HepG2 (cell line): Measurements from ENCODE around the gene VPS4A. TPM values are rescaled to one million over a fixed set of nuclear protein-coding genes. Genes with fewer than 3 reads are reported as not detected.

Experiments used
- ATAC-seq: fragments of 200-7000 bp; cut with Tn5 transposase; 3 replicates; pipeline ENCODE4 v1.9.1; 2020; ENCODE audit warnings: mild to moderate bottlenecking, moderate library complexity
- BruUV-seq: library from RNA; stranded (reverse); fragments of 400-500 nt; replicated peaks from 2 replicates; lab custom pipeline; 2021; lab: Mats Ljungman, UMichigan
- CTCF ChIA-PET: fragments of 300-600 bp; formaldehyde crosslinking; extraction: SDS; loops from one replicate; lab custom pipeline; 2021; ENCODE audit warnings: low total read pairs, inconsistent platforms, low intra/inter-chr PET ratio; lab: Yijun Ruan, JAX
- POLR2A ChIA-PET: fragments of 350-600 bp; sonication (Branson Sonifier 250); formaldehyde crosslinking; loops from one replicate; lab custom pipeline; 2020; ENCODE audit warnings: antibody characterized with exemption, inconsistent platforms; lab: Yijun Ruan, JAX
- DNase-seq: peaks from one replicate; pipeline ENCODE4 v3.0.0-alpha.2; 2015; ENCODE audit warnings: low spot score
- FAIRE-seq: peaks from 3 replicates; lab custom pipeline; 2011; peaks lifted over from hg19 to GRCh38; lab: Jason Lieb, UNC
- H2AFZ ChIP-seq: one replicate; pipeline ENCODE4 v1.6.1; 2011; ENCODE audit warnings: low read length, inconsistent platforms
- H3K27ac ChIP-seq: fragments of 300-600 bp; 3 replicates; pipeline ENCODE4 v1.8.0; 2011; ENCODE audit warnings: mixed run types, mild to moderate bottlenecking, mixed read lengths, low read length, inconsistent platforms; ENCODE audit not compliant: insufficient read depth; ENCODE audit errors: extremely low read length
- H3K27me3 ChIP-seq, 2 experiments: fragments of 200-600 bp in 1 of 2; 2 replicates in 1 of 2; 3 replicates in 1 of 2; pipeline versions ENCODE4 v1.6.0 to v1.8.0; 2011; ENCODE audit warnings: low read length in 2 of 2, mild to moderate bottlenecking in 2 of 2, moderate library complexity in 2 of 2, inconsistent platforms in 1 of 2; ENCODE audit not compliant: insufficient read depth in 2 of 2, control insufficient read depth in 1 of 2
- H3K36me3 ChIP-seq, 2 experiments: fragments of 200-600 bp in 1 of 2; replicated peaks in 1 of 2; 2 replicates in 1 of 2; 3 replicates in 1 of 2; pipeline versions ENCODE4 v1.5.1 to v1.8.0; 2011; ENCODE audit warnings: low read length in 2 of 2, inconsistent platforms in 1 of 2; ENCODE audit not compliant: insufficient read depth in 2 of 2, control insufficient read depth in 1 of 2
- H3K4me1 ChIP-seq: 2 replicates; pipeline ENCODE4 v1.5.1; 2012; ENCODE audit warnings: low read length, inconsistent platforms; ENCODE audit not compliant: insufficient read depth
- H3K4me2 ChIP-seq: 2 replicates; pipeline ENCODE4 v1.6.0; 2011; ENCODE audit warnings: low read depth, low read length, inconsistent platforms
- H3K4me3 ChIP-seq, 3 experiments: fragments of 200-600 bp in 1 of 3; sonication (generic), shearing (Covaris generic) in 1 of 3; replicated peaks in 1 of 3; 2 replicates each; pipeline ENCODE4 v1.5.1; 2011 to 2016; ENCODE audit warnings: low read length in 3 of 3, inconsistent platforms in 2 of 3, low read depth in 2 of 3, mild to moderate bottlenecking in 2 of 3, control low read depth in 1 of 3, mixed read lengths in 1 of 3; ENCODE audit not compliant: insufficient read depth in 1 of 3
- H3K79me2 ChIP-seq: one replicate; pipeline ENCODE4 v1.6.1; 2011; ENCODE audit warnings: low read length, inconsistent platforms; ENCODE audit not compliant: insufficient read depth
- H3K9ac ChIP-seq: 2 replicates; pipeline ENCODE4 v1.6.0; 2011; ENCODE audit warnings: mild to moderate bottlenecking, low read depth, low read length, inconsistent platforms; ENCODE audit not compliant: insufficient read depth
- H3K9me3 ChIP-seq: 2 replicates; pipeline ENCODE4 v1.5.1; 2012; ENCODE audit warnings: mild to moderate bottlenecking, low read length
- H4K20me1 ChIP-seq: 2 replicates; pipeline ENCODE4 v1.6.0; 2011; ENCODE audit warnings: inconsistent platforms, mild to moderate bottlenecking, low read length, moderate library complexity; ENCODE audit not compliant: insufficient read depth
- ADNP ChIP-seq: sonication (generic); formaldehyde crosslinking; IDR thresholded peaks from 2 replicates; pipeline ENCODE4 v1.4.0; 2020; ENCODE audit warnings: missing genetic modification reagents
- BRF2 ChIP-seq: sonication (generic); formaldehyde crosslinking; IDR thresholded peaks from 2 replicates; pipeline ENCODE4 v1.8.1; 2022; ENCODE audit warnings: mild to moderate bottlenecking, missing genetic modification reagents
- HNRNPK ChIP-seq: fragments of 200-400 bp; formaldehyde crosslinking; IDR thresholded peaks from 2 replicates; pipeline ENCODE4 v1.6.1; 2018; ENCODE audit warnings: low read length, low read depth, moderate library complexity, mild to moderate bottlenecking; ENCODE audit not compliant: poor library complexity, severe bottlenecking
- PHF21A ChIP-seq: sonication (generic); formaldehyde crosslinking; IDR thresholded peaks from 2 replicates; pipeline ENCODE4 v1.5.0; 2020; ENCODE audit warnings: mild to moderate bottlenecking, missing genetic modification reagents
- SOX6 ChIP-seq, 2 experiments: fragments of 450-650 bp in 1 of 2; sonication (generic) in 1 of 2; formaldehyde crosslinking in 1 of 2; IDR thresholded peaks; 2 replicates each; pipeline versions ENCODE4 v1.4.0 to v1.6.1; 2017 to 2020; ENCODE audit warnings: antibody characterized with exemption in 1 of 2, mild to moderate bottlenecking in 1 of 2, missing genetic modification reagents in 1 of 2
- THAP8 ChIP-seq: sonication (generic); formaldehyde crosslinking; IDR thresholded peaks from 2 replicates; pipeline ENCODE4 v1.5.1; 2020; ENCODE audit warnings: missing genetic modification reagents, mild to moderate bottlenecking, borderline replicate concordance
- ZNF510 ChIP-seq: sonication (generic); formaldehyde crosslinking; IDR thresholded peaks from 2 replicates; pipeline ENCODE4 v1.4.0; 2020; ENCODE audit warnings: low read depth, mild to moderate bottlenecking, missing genetic modification reagents
- WGBS: methylation state at CpG from one replicate; pipeline ENCODE4 v1.1.6; 2017; ENCODE audit warnings: low lambda C conversion rate; 5-methylcytosine and 5-hydroxymethylcytosine counted together
- in situ Hi-C: cut with HindIII; loops from 2 replicates; pipeline ENCODE4 v1.10.0; 2017; ENCODE audit warnings: low pct_unique_long_range_greater_than_20kb; ENCODE audit not compliant: extremely low pct_ligation_motif_present
- intact Hi-C: fragments of 100-400 bp; cut with micrococcal nuclease; formaldehyde crosslinking; loops from one replicate; pipeline ENCODE4 v1.10.0; 2022; ENCODE audit not compliant: unreplicated experiment
- polyA plus RNA-seq, 8 experiments: library from polyadenylated mRNA; depleted of rRNA in 3 of 8; stranded (reverse) in 7 of 8; unstranded in 1 of 8; fragments of >200 nt; fragmentation: Illumina TruSeq in 4 of 8; extraction: Trizol in 4 of 8; gene quantifications; 2 replicates each; pipeline versions ENCODE4 v1.2.1 to v1.2.3, GENCODE V29; 2011 to 2016; ENCODE audit warnings: low read depth in 4 of 8, missing spikeins in 1 of 8, mixed read lengths in 1 of 8; ENCODE audit not compliant: insufficient read depth in 1 of 8
- total RNA-seq, 5 experiments: library from RNA; depleted of rRNA; stranded (reverse); fragments of >200 nt; fragmentation: Illumina TruSeq; extraction: Trizol; gene quantifications; 2 replicates each; pipeline ENCODE4 v1.2.3, GENCODE V29; 2016; ENCODE audit warnings: low read depth in 1 of 5
- TF ChIP-seq, protein P1 (sequence below), 2 experiments: IDR thresholded peaks; 2 replicates each; pipeline ENCODE4 v1.6.1; 2011 to 2012; ENCODE audit warnings: low read length in 2 of 2, borderline replicate concordance in 1 of 2, low read depth in 1 of 2, mild to moderate bottlenecking in 1 of 2, moderate library complexity in 1 of 2

Gene VPS4A
- total and polyA plus RNA-seq, 2 of the 13 experiments (the other 11 are each of a cell fraction or from before 2014, with no cell fraction given): 13.2 to 27.9 TPM

- no peaks in the 10 kb centered on the region for H4K20me1 ChIP-seq
- H3K27me3 ChIP-seq: no peaks in the 10 kb centered on the region
- peaks cover 2 to 18% of the 10 kb centered on the region in 2 experiments; a peak in 4 of 5 replicates for H3K36me3 ChIP-seq
- H3K9ac ChIP-seq: no peak overlapping the region
- ATAC-seq (no peak), DNase-seq (no peak), FAIRE-seq (no peak)
- in situ Hi-C loops (no loop called here), intact Hi-C loops (no loop called here)
- no peak overlapping the region for H3K4me2 ChIP-seq
- POLR2A ChIA-PET: interaction anchor here (1.3 kb wide), 1 partner anchor 87 kb away, joined by 4 read pairs; no protein-coding TSS in a partner anchor
- H3K27ac ChIP-seq: no peak overlapping the region
- H3K79me2 ChIP-seq: no peaks in the 10 kb centered on the region
- no peak for TF ChIP-seq THAP8 (CRISPR knock-in tag)
- peak; percentile 94 for TF ChIP-seq HNRNPK
- CTCF ChIA-PET: no interaction called here
- H3K4me3 ChIP-seq: no peak overlapping the region
- BruUV-seq: no TSS peak
- H3K9me3 ChIP-seq: no peaks in the 10 kb centered on the region
- 95% methylated on average over 4 of the region's 4 CpGs for WGBS
- no peaks in the 10 kb centered on the region for H3K4me1 ChIP-seq
- no peak overlapping the region for H2AFZ ChIP-seq
Measured at GRCh38 chr16:69274699-69275235, 36.4 kb upstream of the VPS4A start.

GRCh38 chr16:69276148-69277115 is 34.7 kb upstream of the VPS4A start:
- in situ Hi-C loops (no loop called here), intact Hi-C loops (no loop called here)
- POLR2A ChIA-PET: no interaction called here
- Histone ChIP-seq H4K20me1 (no peaks in the 10 kb centered on the region), H2AFZ (no peak overlapping the region), H3K27me3 (no peaks in the 10 kb centered on the region), H3K9ac (no peak overlapping the region), H3K36me3 (peaks cover 2 to 7% of the 10 kb centered on the region in 2 experiments; a peak in 4 of 5 replicates)
- 95% methylated on average over 7 of the region's 7 CpGs for WGBS
- no TSS peak for BruUV-seq
- CTCF ChIA-PET: no interaction called here
- no peak for FAIRE-seq
- TF ChIP-seq SOX6 (IDR thresholded peaks at IDR 0.05) (no peak), SOX6 (CRISPR knock-in tag; IDR thresholded peaks at IDR 0.05) (no peak), PHF21A (CRISPR knock-in tag) (no peak), ADNP (CRISPR knock-in tag) (no peak), ZNF510 (CRISPR knock-in tag) (no peak), BRF2 (CRISPR knock-in tag) (no peak)
- TF ChIP-seq, protein P1, sequence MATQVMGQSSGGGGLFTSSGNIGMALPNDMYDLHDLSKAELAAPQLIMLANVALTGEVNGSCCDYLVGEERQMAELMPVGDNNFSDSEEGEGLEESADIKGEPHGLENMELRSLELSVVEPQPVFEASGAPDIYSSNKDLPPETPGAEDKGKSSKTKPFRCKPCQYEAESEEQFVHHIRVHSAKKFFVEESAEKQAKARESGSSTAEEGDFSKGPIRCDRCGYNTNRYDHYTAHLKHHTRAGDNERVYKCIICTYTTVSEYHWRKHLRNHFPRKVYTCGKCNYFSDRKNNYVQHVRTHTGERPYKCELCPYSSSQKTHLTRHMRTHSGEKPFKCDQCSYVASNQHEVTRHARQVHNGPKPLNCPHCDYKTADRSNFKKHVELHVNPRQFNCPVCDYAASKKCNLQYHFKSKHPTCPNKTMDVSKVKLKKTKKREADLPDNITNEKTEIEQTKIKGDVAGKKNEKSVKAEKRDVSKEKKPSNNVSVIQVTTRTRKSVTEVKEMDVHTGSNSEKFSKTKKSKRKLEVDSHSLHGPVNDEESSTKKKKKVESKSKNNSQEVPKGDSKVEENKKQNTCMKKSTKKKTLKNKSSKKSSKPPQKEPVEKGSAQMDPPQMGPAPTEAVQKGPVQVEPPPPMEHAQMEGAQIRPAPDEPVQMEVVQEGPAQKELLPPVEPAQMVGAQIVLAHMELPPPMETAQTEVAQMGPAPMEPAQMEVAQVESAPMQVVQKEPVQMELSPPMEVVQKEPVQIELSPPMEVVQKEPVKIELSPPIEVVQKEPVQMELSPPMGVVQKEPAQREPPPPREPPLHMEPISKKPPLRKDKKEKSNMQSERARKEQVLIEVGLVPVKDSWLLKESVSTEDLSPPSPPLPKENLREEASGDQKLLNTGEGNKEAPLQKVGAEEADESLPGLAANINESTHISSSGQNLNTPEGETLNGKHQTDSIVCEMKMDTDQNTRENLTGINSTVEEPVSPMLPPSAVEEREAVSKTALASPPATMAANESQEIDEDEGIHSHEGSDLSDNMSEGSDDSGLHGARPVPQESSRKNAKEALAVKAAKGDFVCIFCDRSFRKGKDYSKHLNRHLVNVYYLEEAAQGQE (IDR thresholded peaks at IDR 0.05; ENCODE audit: borderline replicate concordance in 1 of 2, low read depth in 1 of 2, low read length in 2 of 2): no peak
- TF ChIP-seq, all 625 proteins: peak for 0
- H3K4me2 ChIP-seq: no peak overlapping the region
- no peak overlapping the region for H3K27ac ChIP-seq
- ATAC-seq: no peak
- no peak for DNase-seq
- no peaks in the 10 kb centered on the region for H3K79me2 ChIP-seq
- no peaks in the 10 kb centered on the region for H3K4me1 ChIP-seq
- H3K4me3 ChIP-seq: no peak overlapping the region
- no peaks in the 10 kb centered on the region for H3K9me3 ChIP-seq
